GM12878 (cell line): ENCODE data around the gene THOC5. TPM values are rescaled to one million over a fixed set of nuclear protein-coding genes. Genes with fewer than 3 reads are reported as not detected.

Source experiments
- ATAC-seq: fragments of 200-7000 bp; cut with Tn5 transposase; 3 replicates; pipeline ENCODE4 v1.9.1; 2020; ENCODE audit warnings: mild to moderate bottlenecking, moderate library complexity
- BruUV-seq: library from RNA; stranded (reverse); fragments of 400-500 nt; replicated peaks from 2 replicates; lab custom pipeline; 2021; lab: Mats Ljungman, UMichigan
- CTCF ChIA-PET: fragments of 300-600 bp; sonication (Branson Sonifier 250); formaldehyde crosslinking; extraction: SDS; loops from one replicate; lab custom pipeline; 2021; ENCODE audit warnings: inconsistent platforms; lab: Yijun Ruan, JAX
- POLR2A ChIA-PET: fragments of 350-600 bp; formaldehyde crosslinking; extraction: SDS; loops from one replicate; lab custom pipeline; 2021; ENCODE audit warnings: inconsistent platforms; lab: Charles Lee
- RAD21 ChIA-PET: fragments of 300-600 bp; sonication (Branson Sonifier 250); formaldehyde crosslinking; loops from one replicate; lab custom pipeline; 2023; ENCODE audit warnings: antibody characterized with exemption; ENCODE audit not compliant: unreplicated experiment; lab: Charles Lee
- SMC1A ChIA-PET: fragments of 300-600 bp; sonication (Branson Sonifier 250); formaldehyde crosslinking; loops from one replicate; lab custom pipeline; 2023; ENCODE audit not compliant: unreplicated experiment, uncharacterized antibody; lab: Charles Lee
- DNase-seq: peaks from one replicate; pipeline ENCODE4 v3.0.0-alpha.2; 2011; ENCODE audit warnings: low read depth, low spot score
- FAIRE-seq: peaks from 3 replicates; lab custom pipeline; 2011; peaks lifted over from hg19 to GRCh38; lab: Jason Lieb, UNC
- H2AFZ ChIP-seq: 2 replicates; pipeline ENCODE4 v1.6.0; 2011; ENCODE audit warnings: low read depth, low read length, control low read depth; ENCODE audit not compliant: control insufficient read depth
- H3K27ac ChIP-seq: 2 replicates; pipeline ENCODE4 v1.5.1; 2011; ENCODE audit warnings: control low read depth; ENCODE audit not compliant: control insufficient read depth, insufficient read depth
- H3K27me3 ChIP-seq, 2 experiments: replicated peaks in 1 of 2; 2 replicates each; pipeline versions ENCODE4 v1.6.0 to v1.6.1; 2011; ENCODE audit warnings: low read length in 1 of 2; ENCODE audit not compliant: control insufficient read depth in 2 of 2, insufficient read depth in 2 of 2
- H3K36me3 ChIP-seq, 2 experiments: 2 replicates each; pipeline ENCODE4 v1.5.1; 2011; ENCODE audit warnings: low read length in 1 of 2; ENCODE audit not compliant: control insufficient read depth in 2 of 2, insufficient read depth in 2 of 2
- H3K4me1 ChIP-seq: 2 replicates; pipeline ENCODE4 v1.6.1; 2011; ENCODE audit warnings: mild to moderate bottlenecking, low read length, moderate library complexity, mixed read lengths; ENCODE audit not compliant: control insufficient read depth, insufficient read depth
- H3K4me2 ChIP-seq: 2 replicates; pipeline ENCODE4 v1.6.0; 2011; ENCODE audit warnings: control low read depth; ENCODE audit not compliant: control insufficient read depth, insufficient read depth
- H3K4me3 ChIP-seq: fragments of 200-600 bp; sonication (generic); 2 replicates; pipeline ENCODE4 v1.5.1; 2016
- H3K79me2 ChIP-seq: 2 replicates; pipeline ENCODE4 v1.6.0; 2011; ENCODE audit warnings: low read length; ENCODE audit not compliant: control insufficient read depth, insufficient read depth
- H3K9ac ChIP-seq: 2 replicates; pipeline ENCODE4 v1.8.0; 2011; ENCODE audit warnings: low read length, control low read depth, mixed read lengths; ENCODE audit not compliant: control insufficient read depth, insufficient read depth
- H3K9me3 ChIP-seq: replicated peaks from 3 replicates; pipeline ENCODE4 v1.5.1; 2011; ENCODE audit warnings: mild to moderate bottlenecking, low read length; ENCODE audit not compliant: control insufficient read depth, insufficient read depth
- H4K20me1 ChIP-seq: 2 replicates; pipeline ENCODE4 v1.6.0; 2011; ENCODE audit not compliant: control insufficient read depth, insufficient read depth
- ASH2L ChIP-seq: fragments of 300-600, 200-600 bp; sonication (generic); IDR thresholded peaks from 2 replicates; pipeline ENCODE4 v1.6.1; 2017; ENCODE audit warnings: low read depth, mild to moderate bottlenecking, borderline replicate concordance
- CEBPB ChIP-seq, 2 experiments: fragments of 150-350 bp in 1 of 2; IDR thresholded peaks; 2 replicates each; pipeline ENCODE4 v1.6.1; 2012 to 2014; ENCODE audit warnings: low read depth in 2 of 2, low read length in 2 of 2, borderline replicate concordance in 1 of 2, inconsistent platforms in 1 of 2
- CHD1 ChIP-seq: IDR thresholded peaks from 2 replicates; pipeline ENCODE4 v1.6.1; 2012; ENCODE audit warnings: low read depth, low read length, improper control_type of control experiment
- EP300 ChIP-seq, 2 experiments: fragments of 150-350 bp in 1 of 2; IDR thresholded peaks; 2 replicates each; pipeline ENCODE4 v1.6.1; 2011 to 2012; ENCODE audit warnings: low read depth in 2 of 2, low read length in 2 of 2, borderline replicate concordance in 1 of 2, improper control_type of control experiment in 1 of 2, inconsistent platforms in 1 of 2; ENCODE audit not compliant: control insufficient read depth in 1 of 2
- IRF4 ChIP-seq: IDR thresholded peaks from 2 replicates; pipeline ENCODE4 v1.6.1; 2011; ENCODE audit warnings: low read depth, low read length
- JUND ChIP-seq: IDR thresholded peaks from 2 replicates; pipeline ENCODE4 v1.6.1; 2012; ENCODE audit warnings: low read depth, mild to moderate bottlenecking, low read length, improper control_type of control experiment, moderate library complexity
- RELA ChIP-seq: fragments of 450-650 bp; IDR thresholded peaks from 2 replicates; pipeline ENCODE4 v1.8.0; 2014; ENCODE audit warnings: borderline replicate concordance; ENCODE audit not compliant: partially characterized antibody
- SUZ12 ChIP-seq: fragments of 200-600 bp; sonication (generic); IDR thresholded peaks from one replicate; pipeline ENCODE4 v1.6.1; 2018; ENCODE audit warnings: antibody characterized with exemption, mild to moderate bottlenecking; ENCODE audit not compliant: unreplicated experiment
- ZNF207 ChIP-seq: fragments of 450-650 bp; IDR thresholded peaks from 2 replicates; pipeline ENCODE4 v1.6.1; 2014; ENCODE audit warnings: antibody characterized with exemption, mild to moderate bottlenecking, borderline replicate concordance
- WGBS: methylation state at CpG from one replicate; pipeline ENCODE4 v1.1.6; 2016; ENCODE audit warnings: low lambda C conversion rate; ENCODE audit not compliant: insufficient replicate concordance, insufficient coverage; ENCODE audit errors: missing lambda C conversion rate; 5-methylcytosine and 5-hydroxymethylcytosine counted together
- in situ Hi-C: fragments of 300-500 bp; cut with MboI; formaldehyde crosslinking; loops from 9 replicates; pipeline ENCODE4 v1.14.3; 2018; ENCODE audit warnings: mixed read lengths
- intact Hi-C: fragments of 100-400 bp; cut with micrococcal nuclease; formaldehyde crosslinking; loops from one replicate; pipeline ENCODE4 v1.14.2; 2022; ENCODE audit not compliant: unreplicated experiment
- polyA plus RNA-seq, 11 experiments: library from polyadenylated mRNA; depleted of rRNA in 4 of 11; unstranded in 6 of 11; stranded (reverse) in 5 of 11; fragments of >200 nt; fragmentation: Nextera tagmentation in 4 of 11; fragmentation: Illumina TruSeq in 1 of 11; extraction: Ambion mirVana in 4 of 11; extraction: Trizol in 1 of 11; gene quantifications; 1 replicate in 1 of 11; 2 replicates in 10 of 11; pipeline versions ENCODE4 v1.2.1 to v1.2.3, GENCODE V29; 2011 to 2016; ENCODE audit warnings: inconsistent platforms in 2 of 11, missing spikeins in 2 of 11, low read depth in 1 of 11
- total RNA-seq, 4 experiments: library from RNA; depleted of rRNA in 3 of 4; stranded (reverse); fragments of >200 nt in 3 of 4; fragmentation: Illumina TruSeq in 1 of 4; extraction: Trizol in 1 of 4; gene quantifications; 2 replicates each; pipeline versions ENCODE4 v1.2.1 to v1.2.3, GENCODE V29; 2013 to 2021

The THOC5 gene
- total and polyA plus RNA-seq, 10 of the 15 experiments (the other 5 are each of a cell fraction or from before 2014, with no cell fraction given), result 20.9 to 44.9 (median 31.4) TPM

GRCh38 chr22:29570912-29571549 is 17.5 kb upstream of the THOC5 start (continued):
- TF ChIP-seq SUZ12 (no peak), RELA (no peak)
- TF ChIP-seq, all 136 proteins: peak for 0

- SMC1A ChIA-PET, result no interaction called here
Observed at GRCh38 chr22:29570456-29570855, 16.9 kb upstream of the THOC5 start.

GRCh38 chr22:29569011-29569678 is 15.6 kb upstream of the THOC5 start:
- Histone ChIP-seq H2AFZ (no peak overlapping the region), H3K4me3 (no peak overlapping the region), H4K20me1 (no peaks in the 10 kb centered on the region), H3K9ac (no peak overlapping the region), H3K4me2 (no peak overlapping the region), H3K9me3 (no peaks in the 10 kb centered on the region), H3K4me1 (no peaks in the 10 kb centered on the region), H3K36me3 (peaks cover 0 to 7% of the 10 kb centered on the region in 2 experiments; a peak in 1 of 4 replicates), H3K27ac (no peak overlapping the region), H3K79me2 (no peaks in the 10 kb centered on the region), H3K27me3 (no peaks in the 10 kb centered on the region)
- TF ChIP-seq IRF4 (no peak), CHD1 (no peak), ZNF207 (no peak)
- WGBS, result 68% methylated on average over 7 of the region's 7 CpGs
- SMC1A ChIA-PET, result no interaction called here
- no TSS peak for BruUV-seq
- CTCF ChIA-PET, result no interaction called here
- DNase-seq (no peak), FAIRE-seq (no peak), ATAC-seq (no peak)
- in situ Hi-C loops (no loop called here), intact Hi-C loops (no loop called here)
- POLR2A ChIA-PET, result no interaction called here
- RAD21 ChIA-PET, result no interaction called here

More at GRCh38 chr22:29570456-29570855, 16.9 kb upstream of the THOC5 start:
- no peak for FAIRE-seq
- RAD21 ChIA-PET, result no interaction called here
- Histone ChIP-seq H3K79me2 (no peaks in the 10 kb centered on the region), H3K4me2 (no peak overlapping the region)
- no TSS peak for BruUV-seq
- TF ChIP-seq EP300 (IDR thresholded peaks at IDR 0.05; ENCODE audit: borderline replicate concordance in 1 of 2, control insufficient read depth in 1 of 2, low read depth in 2 of 2, low read length in 2 of 2) (no peak), ASH2L (no peak), CEBPB (IDR thresholded peaks at IDR 0.05; ENCODE audit: borderline replicate concordance in 1 of 2, low read depth in 2 of 2, low read length in 2 of 2) (no peak), JUND (no peak)
- TF ChIP-seq, all 136 proteins: peak for 0
- WGBS, result 87% methylated on average over 7 of the region's 7 CpGs
- H3K27me3 ChIP-seq, result no peaks in the 10 kb centered on the region
- CTCF ChIA-PET, result no interaction called here
- no peaks in the 10 kb centered on the region for H3K9me3 ChIP-seq
- intact Hi-C loops, result no loop called here
- no peak overlapping the region for H3K9ac ChIP-seq
- no peaks in the 10 kb centered on the region for H3K4me1 ChIP-seq
- ATAC-seq, result no peak
- H3K36me3 ChIP-seq, result peaks cover 0 to 7% of the 10 kb centered on the region in 2 experiments; a peak in 1 of 4 replicates
- in situ Hi-C loops, result no loop called here
- H4K20me1 ChIP-seq, result no peaks in the 10 kb centered on the region
- H3K4me3 ChIP-seq, result no peak overlapping the region
- POLR2A ChIA-PET, result no interaction called here
- no peak overlapping the region for H2AFZ ChIP-seq
- H3K27ac ChIP-seq, result no peak overlapping the region
- DNase-seq, result no peak
